M059J (cell line): ENCODE results near the gene NOS1. TPM values are rescaled to one million over a fixed set of nuclear protein-coding genes. Genes with fewer than 3 reads are reported as not detected.

Experiments used
- DNase-seq: peaks from one replicate; pipeline ENCODE4 v3.0.0-alpha.2; 2012; ENCODE audit warnings: low read depth
- total RNA-seq: library from RNA; depleted of rRNA; stranded (reverse); fragments of >200 nt; shearing (Covaris generic); gene quantifications from 2 replicates; pipeline ENCODE4 v1.2.3, GENCODE V29; 2014

The NOS1 gene
- total RNA-seq, 1 experiment from 2014 or later: not detected

GRCh38 chr12:117330441-117331113, 30.8 kb downstream of the NOS1 start:
- DNase-seq: no peak

GRCh38 chr12:117329756-117330155, 31.7 kb downstream of the NOS1 start:
- no peak for DNase-seq

- no peak for DNase-seq
Measured at GRCh38 chr12:117328556-117329100, 32.8 kb downstream of the NOS1 start.

- no peak for DNase-seq
Measured at GRCh38 chr12:117322428-117322827, 39.0 kb downstream of the NOS1 start.

- DNase-seq: peak; percentile 40
Measured at GRCh38 chr12:117321572-117321971, 39.9 kb downstream of the NOS1 start.

- no peak for DNase-seq
Measured at GRCh38 chr12:117318591-117318990, 42.8 kb downstream of the NOS1 start.

GRCh38 chr12:117316336-117316735, 45.1 kb downstream of the NOS1 start:
- DNase-seq: no peak

GRCh38 chr12:117313926-117314325, 47.5 kb downstream of the NOS1 start:
- no peak for DNase-seq

- no peak for DNase-seq
Measured at GRCh38 chr12:117312770-117313169, 48.7 kb downstream of the NOS1 start.

- DNase-seq: no peak
Measured at GRCh38 chr12:117309276-117309925, 52.0 kb downstream of the NOS1 start.

- DNase-seq: no peak
Measured at GRCh38 chr12:117300174-117300573, 61.3 kb downstream of the NOS1 start.

- no peak for DNase-seq
Measured at GRCh38 chr12:117298648-117299225, 62.7 kb downstream of the NOS1 start.

- no peak for DNase-seq
Measured at GRCh38 chr12:117298191-117298590, 63.2 kb downstream of the NOS1 start.

- no peak for DNase-seq
Measured at GRCh38 chr12:117294189-117294603, 67.2 kb downstream of the NOS1 start.

GRCh38 chr12:117293510-117293909, 67.9 kb downstream of the NOS1 start:
- DNase-seq: no peak

GRCh38 chr12:117292688-117293087, 68.7 kb downstream of the NOS1 start:
- no peak for DNase-seq

GRCh38 chr12:117284140-117284539, 77.3 kb downstream of the NOS1 start:
- no peak for DNase-seq

- DNase-seq: peak; percentile 37
Measured at GRCh38 chr12:117282490-117282889, 78.9 kb downstream of the NOS1 start.

GRCh38 chr12:117280019-117280680, 81.3 kb downstream of the NOS1 start:
- DNase-seq: no peak

- DNase-seq: no peak
Measured at GRCh38 chr12:117279606-117280005, 81.8 kb downstream of the NOS1 start.

GRCh38 chr12:117277875-117278274, 83.6 kb downstream of the NOS1 start:
- DNase-seq: no peak

- no peak for DNase-seq
Measured at GRCh38 chr12:117273091-117273490, 88.3 kb downstream of the NOS1 start.
